Measurements from ENCODE around the gene PLEKHO2. TPM values are rescaled to one million over a fixed set of nuclear protein-coding genes. Genes with fewer than 3 reads are reported as not detected.

PLEKHO2 gene
- total RNA-seq, 1 experiment from 2014 or later, result 8.1 TPM

- peak; percentile 99 for DNase-seq (ENCODE audit: low spot score)
Observed at GRCh38 chr15:64825431-64826294, 16.1 kb upstream of the PLEKHO2 start, which contains the start of gene PIF1. PIF1 (minus strand) TSS chr15:64825647; CDS start chr15:64824335, 1,312 bp downstream.

GRCh38 chr15:64828985-64829384 is 12.7 kb upstream of the PLEKHO2 start:
- DNase-seq (ENCODE audit: low spot score), result no peak

- no peak for DNase-seq (ENCODE audit: low spot score)
Observed at GRCh38 chr15:64833690-64834089, 8.0 kb upstream of the PLEKHO2 start.

- no peak for DNase-seq (ENCODE audit: low spot score)
Observed at GRCh38 chr15:64836023-64836536, 5.6 kb upstream of the PLEKHO2 start.

GRCh38 chr15:64837502-64837901 is 4.2 kb upstream of the PLEKHO2 start:
- no peak for DNase-seq (ENCODE audit: low spot score)

GRCh38 chr15:64841060-64841343 is 713 bp upstream of the PLEKHO2 start:
- no peak for DNase-seq (ENCODE audit: low spot score)

- DNase-seq (ENCODE audit: low spot score), result peak; percentile 46
Observed at GRCh38 chr15:64842096-64842939, 603 bp downstream of the PLEKHO2 start.

GRCh38 chr15:64842986-64843561 is 1.4 kb downstream of the PLEKHO2 start:
- no peak for DNase-seq (ENCODE audit: low spot score)

- no peak for DNase-seq (ENCODE audit: low spot score)
Observed at GRCh38 chr15:64843991-64844390, 2.3 kb downstream of the PLEKHO2 start.

- no peak for DNase-seq (ENCODE audit: low spot score)
Observed at GRCh38 chr15:64844576-64845145, 2.9 kb downstream of the PLEKHO2 start.

- no peak for DNase-seq (ENCODE audit: low spot score)
Observed at GRCh38 chr15:64845183-64845611, 3.5 kb downstream of the PLEKHO2 start.

GRCh38 chr15:64845831-64846595 is 4.3 kb downstream of the PLEKHO2 start:
- no peak for DNase-seq (ENCODE audit: low spot score)

- no peak for DNase-seq (ENCODE audit: low spot score)
Observed at GRCh38 chr15:64847016-64847415, 5.3 kb downstream of the PLEKHO2 start.

GRCh38 chr15:64847448-64847847 is 5.7 kb downstream of the PLEKHO2 start:
- DNase-seq (ENCODE audit: low spot score), result no peak

GRCh38 chr15:64847876-64848716 is 6.4 kb downstream of the PLEKHO2 start:
- no peak for DNase-seq (ENCODE audit: low spot score)

GRCh38 chr15:64850778-64851502 is 9.2 kb downstream of the PLEKHO2 start:
- DNase-seq (ENCODE audit: low spot score), result no peak

- no peak for DNase-seq (ENCODE audit: low spot score)
Observed at GRCh38 chr15:64851503-64851840, 9.8 kb downstream of the PLEKHO2 start.

- DNase-seq (ENCODE audit: low spot score), result no peak
Observed at GRCh38 chr15:64854041-64854440, 12.3 kb downstream of the PLEKHO2 start.

GRCh38 chr15:64854526-64854925 is 12.8 kb downstream of the PLEKHO2 start:
- DNase-seq (ENCODE audit: low spot score), result no peak
